Lung (tissue), 12 donors: ENCODE measurements around the gene TMEM117. TPM values are rescaled to one million over a fixed set of nuclear protein-coding genes. Genes with fewer than 3 reads are reported as not detected.
"Not testable (repeated sequence)": the region's sequence is repeated elsewhere in the genome, so short reads cannot be mapped to it uniquely, and the experiment has no call there.

Source experiments
- ATAC-seq: fragments of 200-7000 bp; cut with Tn5 transposase; one replicate; pipeline ENCODE4 v1.9.1; 2020; ENCODE audit warnings: moderate number of reproducible peaks; ENCODE audit not compliant: insufficient read depth, low FRiP score
- DNase-seq, 3 donors: peaks; one replicate each; pipeline ENCODE4 v3.0.0-alpha.2; 2013 to 2017
- H3K27ac ChIP-seq, 2 donors: one replicate each; pipeline ENCODE4 v1.5.1; 2013; ENCODE audit warnings: mild to moderate bottlenecking in 2 of 2, moderate library complexity in 2 of 2, control low read depth in 1 of 2, inconsistent platforms in 1 of 2, low read depth in 1 of 2, low read length in 1 of 2
- H3K27me3 ChIP-seq, 3 donors: one replicate each; pipeline ENCODE4 v1.5.1; 2013; ENCODE audit warnings: low read length in 2 of 3; ENCODE audit not compliant: control insufficient read depth in 3 of 3, insufficient read depth in 3 of 3
- H3K36me3 ChIP-seq, 4 donors: one replicate each; pipeline ENCODE4 v1.5.1; 2013; ENCODE audit warnings: low read length in 4 of 4, mild to moderate bottlenecking in 1 of 4, moderate library complexity in 1 of 4; ENCODE audit not compliant: control insufficient read depth in 4 of 4, insufficient read depth in 4 of 4
- H3K4me1 ChIP-seq, 5 donors: one replicate each; pipeline ENCODE4 v1.5.1; 2013; ENCODE audit warnings: low read length in 5 of 5, mild to moderate bottlenecking in 2 of 5, moderate library complexity in 1 of 5; ENCODE audit not compliant: control insufficient read depth in 5 of 5, insufficient read depth in 5 of 5
- H3K4me3 ChIP-seq: one replicate; pipeline ENCODE4 v1.5.1; 2013; ENCODE audit warnings: mild to moderate bottlenecking, control low read depth, moderate library complexity
- H3K9ac ChIP-seq, 2 donors: one replicate each; pipeline ENCODE4 v1.5.1; 2013; ENCODE audit warnings: low read length in 2 of 2, control low read depth in 1 of 2; ENCODE audit not compliant: insufficient read depth in 1 of 2
- H3K9me3 ChIP-seq, 4 donors: one replicate each; pipeline ENCODE4 v1.5.1; 2013; ENCODE audit warnings: low read length in 3 of 4, mild to moderate bottlenecking in 1 of 4, moderate library complexity in 1 of 4; ENCODE audit not compliant: control insufficient read depth in 4 of 4, insufficient read depth in 3 of 4
- CTCF ChIP-seq: IDR thresholded peaks from 2 replicates; pipeline ENCODE4 v1.5.1; 2012; ENCODE audit warnings: mild to moderate bottlenecking; ENCODE audit errors: control extremely low read depth, extremely low read depth
- WGBS, 2 donors: extraction: QIAGEN DNeasy Blood & Tissue Kit; methylation state at CpG; one replicate each; pipeline ENCODE4 v1.1.7; 2013; 5-methylcytosine and 5-hydroxymethylcytosine counted together
- polyA plus RNA-seq, 2 donors: library from polyadenylated mRNA; stranded (reverse); fragments of 200-250 nt; gene quantifications; one replicate each; pipeline ENCODE4 v1.2.1, GENCODE V29; 2013
- total RNA-seq, 2 donors: library from RNA; depleted of rRNA in 1 of 2; stranded (reverse); fragments of >200 nt in 1 of 2; gene quantifications; one replicate each; pipeline ENCODE4 v1.2.1, GENCODE V29; 2014 to 2021
- donor health status: control.
- donor health status: control.
- donor health status: Bipolar disorder and iron deficiency.
- donor health status: healthy.
- donor health status: DM: yes; HTN: yes; CAD: no.

Gene TMEM117
- total and polyA plus RNA-seq, 4 donors, result 1.2 to 6.1 (median 2.3) TPM

- no peak overlapping the region for H3K9ac ChIP-seq
- no peak for DNase-seq
- no peak overlapping the region for H3K27ac ChIP-seq
- no peaks in the 10 kb centered on the region for H3K36me3 ChIP-seq
- H3K27me3 ChIP-seq, result no peaks in the 10 kb centered on the region
- no peak overlapping the region for H3K4me3 ChIP-seq
- no peaks in the 10 kb centered on the region for H3K4me1 ChIP-seq
- no peaks in the 10 kb centered on the region for H3K9me3 ChIP-seq
- no peak for TF ChIP-seq CTCF
- no peak for ATAC-seq
Measured at GRCh38 chr12:44174053-44174452, 338.2 kb downstream of the TMEM117 start.

GRCh38 chr12:44184499-44185206, 348.8 kb downstream of the TMEM117 start:
- H3K9ac ChIP-seq, result no peak overlapping the region
- no peaks in the 10 kb centered on the region for H3K27me3 ChIP-seq
- WGBS, 2 donors, result 89 to 90% methylated on average over 4 of the region's 4 CpGs
- no peak for ATAC-seq
- no peak for TF ChIP-seq CTCF
- H3K4me1 ChIP-seq, result no peaks in the 10 kb centered on the region
- no peak overlapping the region for H3K27ac ChIP-seq
- no peak for DNase-seq
- H3K4me3 ChIP-seq, result no peak overlapping the region
- no peaks in the 10 kb centered on the region for H3K9me3 ChIP-seq
- no peaks in the 10 kb centered on the region for H3K36me3 ChIP-seq

GRCh38 chr12:44193281-44193680, 357.4 kb downstream of the TMEM117 start:
- DNase-seq (no peak), ATAC-seq (no peak)
- no peak for TF ChIP-seq CTCF
- 89 to 97% methylated on average over 1 of the region's 1 CpG for WGBS, 2 donors
- no peak overlapping the region for H3K4me3 ChIP-seq
- H3K27me3 ChIP-seq, result no peaks in the 10 kb centered on the region
- no peak overlapping the region for H3K27ac ChIP-seq
- H3K36me3 ChIP-seq, result no peaks in the 10 kb centered on the region
- H3K9me3 ChIP-seq, result no peaks in the 10 kb centered on the region
- no peaks in the 10 kb centered on the region for H3K4me1 ChIP-seq
- H3K9ac ChIP-seq, result no peak overlapping the region

- DNase-seq, H3K27ac ChIP-seq, H3K36me3 ChIP-seq, H3K9me3 ChIP-seq, H3K4me3 ChIP-seq, H3K9ac ChIP-seq, H3K27me3 ChIP-seq, H3K4me1 ChIP-seq, ATAC-seq: not testable (repeated sequence)
- WGBS, 2 donors, result 76 to 82% methylated on average over 1 of the region's 1 CpG
Measured at GRCh38 chr12:44195719-44196118, 359.8 kb downstream of the TMEM117 start.
